ENCODE data around the gene FGR. TPM values are rescaled to one million over a fixed set of nuclear protein-coding genes. Genes with fewer than 3 reads are reported as not detected.
A peak's percentile ranks its signal among the peaks of the same experiment; 100 is the strongest.

Gene FGR
- total and polyA plus RNA-seq, 2 of the 13 experiments (the other 11 are each of a cell fraction or from before 2014, with no cell fraction given), result not detected

- TF ChIP-seq ARID4A (CRISPR knock-in tag; IDR thresholded peaks at IDR 0.05; ENCODE audit: borderline replicate concordance) (peak; percentile 56; the same call in 1 of the 2 replicates), CAMTA2 (CRISPR knock-in tag; IDR thresholded peaks at IDR 0.05; ENCODE audit: borderline replicate concordance) (no peak), PITX1 (CRISPR knock-in tag; IDR thresholded peaks at IDR 0.05) (no peak), SPEN (CRISPR knock-in tag; IDR thresholded peaks at IDR 0.05; ENCODE audit: low read depth) (peak; percentile 44; the same call in 1 of the 2 replicates), TGIF2 (CRISPR knock-in tag; IDR thresholded peaks at IDR 0.05) (no peak), KAT7 (CRISPR knock-in tag; IDR thresholded peaks at IDR 0.05; ENCODE audit: borderline replicate concordance) (peak; percentile 69; the same call in 1 of the 2 replicates), KLF9 (CRISPR knock-in tag; IDR thresholded peaks at IDR 0.05; ENCODE audit: low read depth) (0 out of 2 replicates have a peak, but pooled peaks have one; percentile 31), RFXANK (CRISPR knock-in tag; IDR thresholded peaks at IDR 0.05) (no peak), KLF6 (CRISPR knock-in tag; IDR thresholded peaks at IDR 0.05) (no peak), POGZ (CRISPR knock-in tag; IDR thresholded peaks at IDR 0.05) (0 out of 2 replicates have a peak, but pooled peaks have one; percentile 23), SAFB2 (CRISPR knock-in tag; IDR thresholded peaks at IDR 0.05; ENCODE audit: borderline replicate concordance, low read depth) (no peak; the same call in 1 of the 2 replicates), RXRA (CRISPR knock-in tag; IDR thresholded peaks at IDR 0.05) (0 out of 2 replicates have a peak, but pooled peaks have one; percentile 26), PBX2 (CRISPR knock-in tag; IDR thresholded peaks at IDR 0.05) (no peak), IKZF4 (CRISPR knock-in tag; IDR thresholded peaks at IDR 0.05; ENCODE audit: borderline replicate concordance, low read depth, not compliant biosample characterization) (no peak), CEBPB (IDR thresholded peaks at IDR 0.05; ENCODE audit: borderline replicate concordance, low read depth, low read length) (no peak), ZNF549 (CRISPR knock-in tag; IDR thresholded peaks at IDR 0.05) (no peak), ZNF34 (CRISPR knock-in tag; IDR thresholded peaks at IDR 0.05; ENCODE audit: borderline replicate concordance) (no peak), STAT5B (CRISPR knock-in tag; IDR thresholded peaks at IDR 0.05) (no peak), RNF2 (conservative IDR thresholded peaks at IDR 0.05; ENCODE audit: low read depth) (0 out of 2 replicates have a peak, but pooled peaks have one; percentile 34), ZFY (CRISPR knock-in tag; IDR thresholded peaks at IDR 0.05) (peak; percentile 62; the same call in 1 of the 2 replicates), FOSL2 (CRISPR knock-in tag; IDR thresholded peaks at IDR 0.05) (peak; percentile 14; the same call in 1 of the 2 replicates), ZBTB4 (CRISPR knock-in tag; IDR thresholded peaks at IDR 0.05; ENCODE audit: borderline replicate concordance) (peak; percentile 61; the same call in 1 of the 2 replicates)
Measured at GRCh38 chr1:27568300-27569087, 66.5 kb downstream of the FGR start (continued).
